Measurements from ENCODE around the gene CCNI2. TPM values are rescaled to one million over a fixed set of nuclear protein-coding genes. Genes with fewer than 3 reads are reported as not detected.

The CCNI2 gene
- total and polyA plus RNA-seq, 2 donors (not counting 1 experiment from before 2014, with no cell fraction given) = not detected

GRCh38 chr5:132767150-132767549 lies 19.9 kb downstream of the CCNI2 start:
- H3K27ac ChIP-seq (ENCODE audit: insufficient read depth, low read length) = peak overlapping the region; percentile 50
- H3K36me3 ChIP-seq (ENCODE audit: control insufficient read depth, insufficient read depth, low read length) = peaks cover 13% of the 10 kb centered on the region
- H3K4me1 ChIP-seq (ENCODE audit: control insufficient read depth, extremely low read depth, insufficient read depth, low read length) = peaks cover 24% of the 10 kb centered on the region
- H3K4me3 ChIP-seq (replicated peaks in 1 of 4; ENCODE audit: control extremely low read depth in 1 of 4, insufficient read depth in 1 of 4, low read depth in 3 of 4, low read length in 4 of 4) = peak overlapping the region in 1 of 4 experiments; percentile 33
- no peak for TF ChIP-seq CTCF (conservative IDR thresholded peaks at IDR 0.05 in 1 of 2, IDR thresholded peaks at IDR 0.05 in 1 of 2; ENCODE audit: low read depth in 1 of 2, low read length in 2 of 2)
- TF ChIP-seq EZH2 (IDR thresholded peaks at IDR 0.05; ENCODE audit: low read length, missing control alignments) = no peak
- H3K4me2 ChIP-seq (ENCODE audit: extremely low read depth, insufficient read depth, low read length) = peak overlapping the region; percentile 93
- H3K79me2 ChIP-seq (ENCODE audit: control insufficient read depth, insufficient read depth, low read length) = peaks cover 49% of the 10 kb centered on the region
- no peak for DNase-seq (ENCODE audit: low read depth in 2 of 2)
- no peak overlapping the region for H3K9ac ChIP-seq (ENCODE audit: insufficient read depth, low read length)
- H4K20me1 ChIP-seq (ENCODE audit: control insufficient read depth, extremely low read depth, insufficient read depth, low read length) = no peaks in the 10 kb centered on the region
- H3K27me3 ChIP-seq (ENCODE audit: control insufficient read depth, insufficient read depth, low read length) = no peaks in the 10 kb centered on the region
- no peaks in the 10 kb centered on the region for H3K9me3 ChIP-seq (ENCODE audit: control insufficient read depth, insufficient read depth, low read depth, low read length)
- H2AFZ ChIP-seq (ENCODE audit: low read length) = no peak overlapping the region

GRCh38 chr5:132768485-132768868 lies 21.3 kb downstream of the CCNI2 start:
- no peaks in the 10 kb centered on the region for H4K20me1 ChIP-seq (ENCODE audit: control insufficient read depth, extremely low read depth, insufficient read depth, low read length)
- H3K4me2 ChIP-seq (ENCODE audit: extremely low read depth, insufficient read depth, low read length) = no peak overlapping the region
- peaks cover 57% of the 10 kb centered on the region for H3K79me2 ChIP-seq (ENCODE audit: control insufficient read depth, insufficient read depth, low read length)
- no peak overlapping the region for H3K9ac ChIP-seq (ENCODE audit: insufficient read depth, low read length)
- no peak overlapping the region for H3K27ac ChIP-seq (ENCODE audit: insufficient read depth, low read length)
- TF ChIP-seq EZH2 (IDR thresholded peaks at IDR 0.05; ENCODE audit: low read length, missing control alignments) (no peak), CTCF (conservative IDR thresholded peaks at IDR 0.05 in 1 of 2, IDR thresholded peaks at IDR 0.05 in 1 of 2; ENCODE audit: low read depth in 1 of 2, low read length in 2 of 2) (no peak)
- DNase-seq (ENCODE audit: low read depth in 2 of 2) = no peak
- H3K36me3 ChIP-seq (ENCODE audit: control insufficient read depth, insufficient read depth, low read length) = peaks cover 7% of the 10 kb centered on the region
- no peak overlapping the region for H2AFZ ChIP-seq (ENCODE audit: low read length)
- no peaks in the 10 kb centered on the region for H3K27me3 ChIP-seq (ENCODE audit: control insufficient read depth, insufficient read depth, low read length)
- H3K4me1 ChIP-seq (ENCODE audit: control insufficient read depth, extremely low read depth, insufficient read depth, low read length) = peaks cover 25% of the 10 kb centered on the region
- no peak overlapping the region for H3K4me3 ChIP-seq (replicated peaks in 1 of 4; ENCODE audit: control extremely low read depth in 1 of 4, insufficient read depth in 1 of 4, low read depth in 3 of 4, low read length in 4 of 4)
- H3K9me3 ChIP-seq (ENCODE audit: control insufficient read depth, insufficient read depth, low read depth, low read length) = no peaks in the 10 kb centered on the region

- H3K9me3 ChIP-seq (ENCODE audit: control insufficient read depth, insufficient read depth, low read depth, low read length) = no peaks in the 10 kb centered on the region
- no peak overlapping the region for H2AFZ ChIP-seq (ENCODE audit: low read length)
- H3K4me3 ChIP-seq (replicated peaks in 1 of 4; ENCODE audit: control extremely low read depth in 1 of 4, insufficient read depth in 1 of 4, low read depth in 3 of 4, low read length in 4 of 4) = no peak overlapping the region
- no peaks in the 10 kb centered on the region for H4K20me1 ChIP-seq (ENCODE audit: control insufficient read depth, extremely low read depth, insufficient read depth, low read length)
- no peak for TF ChIP-seq CTCF (conservative IDR thresholded peaks at IDR 0.05 in 1 of 2, IDR thresholded peaks at IDR 0.05 in 1 of 2; ENCODE audit: low read depth in 1 of 2, low read length in 2 of 2)
- no peak for TF ChIP-seq EZH2 (IDR thresholded peaks at IDR 0.05; ENCODE audit: low read length, missing control alignments)
- no peak for DNase-seq (ENCODE audit: low read depth in 2 of 2)
- H3K4me1 ChIP-seq (ENCODE audit: control insufficient read depth, extremely low read depth, insufficient read depth, low read length) = peaks cover 32% of the 10 kb centered on the region
- no peak overlapping the region for H3K4me2 ChIP-seq (ENCODE audit: extremely low read depth, insufficient read depth, low read length)
- H3K27ac ChIP-seq (ENCODE audit: insufficient read depth, low read length) = peak overlapping the region; percentile 44
- no peak overlapping the region for H3K9ac ChIP-seq (ENCODE audit: insufficient read depth, low read length)
- no peaks in the 10 kb centered on the region for H3K36me3 ChIP-seq (ENCODE audit: control insufficient read depth, insufficient read depth, low read length)
- H3K27me3 ChIP-seq (ENCODE audit: control insufficient read depth, insufficient read depth, low read length) = no peaks in the 10 kb centered on the region
- peaks cover 72% of the 10 kb centered on the region for H3K79me2 ChIP-seq (ENCODE audit: control insufficient read depth, insufficient read depth, low read length)
Observed at GRCh38 chr5:132770476-132771159, 23.4 kb downstream of the CCNI2 start.
